CD14-positive monocyte (primary cell): Measurements from ENCODE around the gene NUP205. TPM values are rescaled to one million over a fixed set of nuclear protein-coding genes. Genes with fewer than 3 reads are reported as not detected.
A peak's percentile ranks its signal among the peaks of the same experiment; 100 is the strongest.

Source experiments
- DNase-seq, 3 donors: peaks; one replicate each; pipeline ENCODE4 v3.0.0-alpha.2; 2011 to 2022
- H2AFZ ChIP-seq: 2 replicates; pipeline ENCODE4 v1.6.0; 2012; ENCODE audit warnings: mild to moderate bottlenecking, low read depth, low read length, inconsistent platforms; ENCODE audit not compliant: insufficient read depth, poor library complexity, severe bottlenecking
- H3K27ac ChIP-seq, 2 donors: 1 replicate in 1 of 2; 2 replicates in 1 of 2; pipeline ENCODE4 v1.5.1; 2012 to 2013; ENCODE audit warnings: low read length in 2 of 2, control low read depth in 1 of 2, inconsistent platforms in 1 of 2, low read depth in 1 of 2, mild to moderate bottlenecking in 1 of 2
- H3K27me3 ChIP-seq, 2 donors: one replicate each; pipeline versions ENCODE4 v1.6.0 to v1.6.1; 2011 to 2013; ENCODE audit warnings: low read length in 2 of 2; ENCODE audit not compliant: control insufficient read depth in 2 of 2, insufficient read depth in 2 of 2
- H3K36me3 ChIP-seq, 2 donors: replicated peaks in 1 of 2; 1 replicate in 1 of 2; 2 replicates in 1 of 2; pipeline versions ENCODE4 v1.5.1 to v1.6.1; 2012 to 2013; ENCODE audit warnings: low read length in 2 of 2, control low read depth in 1 of 2, inconsistent platforms in 1 of 2, mild to moderate bottlenecking in 1 of 2; ENCODE audit not compliant: insufficient read depth in 2 of 2, control insufficient read depth in 1 of 2
- H3K4me1 ChIP-seq, 2 donors: 1 replicate in 1 of 2; 2 replicates in 1 of 2; pipeline versions ENCODE4 v1.5.1 to v1.6.1; 2012 to 2013; ENCODE audit warnings: low read length in 2 of 2, control low read depth in 1 of 2, inconsistent platforms in 1 of 2, mild to moderate bottlenecking in 1 of 2, moderate library complexity in 1 of 2; ENCODE audit not compliant: insufficient read depth in 2 of 2, control insufficient read depth in 1 of 2
- H3K4me2 ChIP-seq: replicated peaks from 2 replicates; pipeline ENCODE3; 2012; ENCODE audit warnings: low read length, moderate library complexity, mild to moderate bottlenecking; ENCODE audit not compliant: poor library complexity, severe bottlenecking; ENCODE audit errors: extremely low read depth
- H3K4me3 ChIP-seq, 3 experiments: fragments of 200-600 bp in 1 of 3; sonication (generic) in 1 of 3; replicated peaks in 1 of 3; 1 replicate in 2 of 3; 2 replicates in 1 of 3; pipeline ENCODE4 v1.5.1; 2011 to 2013; ENCODE audit warnings: low read length in 3 of 3, mild to moderate bottlenecking in 3 of 3, control low read depth in 2 of 3, low read depth in 2 of 3, inconsistent platforms in 1 of 3, moderate library complexity in 1 of 3
- H3K79me2 ChIP-seq: 2 replicates; pipeline ENCODE4 v1.6.0; 2012; ENCODE audit warnings: mild to moderate bottlenecking, control low read depth, inconsistent platforms, low read length, moderate library complexity; ENCODE audit not compliant: insufficient read depth
- H3K9ac ChIP-seq: 2 replicates; pipeline ENCODE4 v1.6.0; 2017; ENCODE audit warnings: low read length, mild to moderate bottlenecking; ENCODE audit not compliant: insufficient read depth, poor library complexity, severe bottlenecking
- H3K9me3 ChIP-seq, 2 donors: replicated peaks in 1 of 2; 1 replicate in 1 of 2; 2 replicates in 1 of 2; pipeline versions ENCODE4 v1.5.1 to v1.6.1; 2012 to 2013; ENCODE audit warnings: low read length in 2 of 2, control low read depth in 1 of 2; ENCODE audit not compliant: control insufficient read depth in 1 of 2, insufficient read depth in 1 of 2
- H4K20me1 ChIP-seq: 2 replicates; pipeline ENCODE4 v1.6.0; 2012; ENCODE audit warnings: mild to moderate bottlenecking, low read length, control low read depth, moderate library complexity; ENCODE audit not compliant: insufficient read depth
- H3K27ac Mint-ChIP-seq, 7 donors: one replicate each; pipeline ENCODE4 v1.8.0; 2020; ENCODE audit warnings: mild to moderate bottlenecking in 7 of 7, mixed read lengths in 7 of 7, moderate library complexity in 6 of 7, inconsistent platforms in 2 of 7
- H3K27me3 Mint-ChIP-seq, 3 donors: one replicate each; pipeline ENCODE4 v1.8.0; 2021 to 2022; ENCODE audit warnings: low read depth in 3 of 3, mild to moderate bottlenecking in 3 of 3, mixed read lengths in 3 of 3, moderate library complexity in 3 of 3, inconsistent platforms in 1 of 3
- H3K36me3 Mint-ChIP-seq, 2 donors: one replicate each; pipeline ENCODE4 v1.8.0; 2020; ENCODE audit warnings: mixed read lengths in 2 of 2, inconsistent platforms in 1 of 2, mild to moderate bottlenecking in 1 of 2
- H3K4me1 Mint-ChIP-seq: one replicate; pipeline ENCODE4 v1.8.0; 2020; ENCODE audit warnings: mild to moderate bottlenecking, mixed read lengths
- H3K4me3 Mint-ChIP-seq, 2 donors: one replicate each; pipeline ENCODE4 v1.8.0; 2020; ENCODE audit warnings: mild to moderate bottlenecking in 2 of 2, mixed read lengths in 2 of 2, moderate library complexity in 1 of 2
- H3K9me3 Mint-ChIP-seq, 7 donors: one replicate each; pipeline ENCODE4 v1.8.0; 2020 to 2022; ENCODE audit warnings: mixed read lengths in 7 of 7, mild to moderate bottlenecking in 6 of 7, moderate library complexity in 6 of 7, inconsistent platforms in 2 of 7
- CTCF ChIP-seq: fragments of 200-600 bp; IDR thresholded peaks from one replicate; pipeline ENCODE4 v1.8.0; 2022; ENCODE audit warnings: antibody characterized with exemption, mild to moderate bottlenecking
- WGBS: methylation state at CpG from one replicate; pipeline ENCODE4 v1.1.5; 2013; ENCODE audit warnings: missing lambda C conversion rate; ENCODE audit not compliant: insufficient coverage; 5-methylcytosine and 5-hydroxymethylcytosine counted together
- intact Hi-C, 2 donors: fragments of 100-400 bp; cut with micrococcal nuclease; formaldehyde crosslinking; loops; one replicate each; pipeline versions ENCODE4 v1.15.0 to v1.15.1; 2023
- polyA plus RNA-seq, 3 donors: library from polyadenylated mRNA; depleted of rRNA in 1 of 3; unstranded in 2 of 3; stranded (reverse) in 1 of 3; fragments of 300-500 nt in 2 of 3; fragments of >200 nt in 1 of 3; fragmentation: Illumina TruSeq in 2 of 3; gene quantifications; 1 replicate in 2 of 3; 2 replicates in 1 of 3; pipeline ENCODE4 v1.2.3, GENCODE V29; 2012 to 2021

The NUP205 gene
- polyA plus RNA-seq, 3 donors: 10.9 to 15.2 (median 13.7) TPM

DNA sequence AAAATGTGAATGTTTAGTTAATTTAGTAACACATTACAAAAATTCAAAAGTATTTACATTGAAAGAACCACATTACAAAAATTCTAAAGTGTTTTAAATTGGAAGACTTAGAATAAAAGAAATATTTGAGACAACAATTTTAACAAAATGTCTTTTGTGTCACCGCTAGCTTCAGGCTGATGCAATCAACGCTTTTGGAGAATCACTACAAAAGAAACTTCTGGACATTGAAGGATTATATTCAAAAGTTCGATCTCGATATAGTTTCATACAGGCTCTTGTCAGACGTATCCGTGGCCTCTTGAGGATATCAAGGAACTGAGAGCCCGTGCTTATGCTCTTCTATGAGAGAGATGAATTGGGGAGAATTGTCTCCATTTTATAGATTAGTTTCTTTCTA, 90.5 kb downstream of the NUP205 start:
- Mint-ChIP-seq H3K27ac (no peak overlapping the region), H3K4me1 (peaks cover 4% of the 10 kb centered on the region), H3K36me3 (peaks cover 54 to 56% of the 10 kb centered on the region in 2 donors), H3K27me3 (no peaks in the 10 kb centered on the region), H3K4me3 (no peak overlapping the region), H3K9me3 (no peaks in the 10 kb centered on the region)
- H3K27me3 ChIP-seq: no peaks in the 10 kb centered on the region
- H2AFZ ChIP-seq: no peak overlapping the region
- no peak for DNase-seq
- TF ChIP-seq CTCF: no peak
- no peaks in the 10 kb centered on the region for H4K20me1 ChIP-seq
- H3K4me1 ChIP-seq: no peaks in the 10 kb centered on the region
- 85% methylated on average over 4 of the region's 7 CpGs for WGBS
- no peak overlapping the region for H3K27ac ChIP-seq
- no peak overlapping the region for H3K4me2 ChIP-seq
- H3K36me3 ChIP-seq: peaks cover 40 to 74% of the 10 kb centered on the region in 2 donors
- no peaks in the 10 kb centered on the region for H3K9me3 ChIP-seq
- H3K9ac ChIP-seq: no peak overlapping the region
- intact Hi-C loops: loop anchor here (5.0 to 10.0 kb wide), 2 partner anchors 363 to 366 kb away; no protein-coding TSS in a partner anchor
- H3K4me3 ChIP-seq: no peak overlapping the region
- no peaks in the 10 kb centered on the region for H3K79me2 ChIP-seq

- Histone ChIP-seq H3K27ac (no peak overlapping the region), H3K4me3 (no peak overlapping the region), H3K79me2 (no peaks in the 10 kb centered on the region), H3K4me2 (no peak overlapping the region), H3K27me3 (no peaks in the 10 kb centered on the region), H2AFZ (no peak overlapping the region), H3K36me3 (peaks cover 28 to 46% of the 10 kb centered on the region in 2 donors), H3K9ac (no peak overlapping the region), H4K20me1 (no peaks in the 10 kb centered on the region), H3K9me3 (no peaks in the 10 kb centered on the region), H3K4me1 (no peaks in the 10 kb centered on the region)
- peaks cover 4% of the 10 kb centered on the region for H3K4me1 Mint-ChIP-seq
- peak in 1 of 3 donors; percentile 11 for DNase-seq
- peak overlapping the region in 5 of 7 donors; percentile 38 to 80 (median 74) for H3K27ac Mint-ChIP-seq
- no peak overlapping the region for H3K4me3 Mint-ChIP-seq
- H3K36me3 Mint-ChIP-seq: peaks cover 33 to 35% of the 10 kb centered on the region in 2 donors
- H3K9me3 Mint-ChIP-seq: no peaks in the 10 kb centered on the region
- intact Hi-C loops: no loop called here
- TF ChIP-seq CTCF: no peak
- no peaks in the 10 kb centered on the region for H3K27me3 Mint-ChIP-seq
- 75% methylated on average over 8 of the region's 15 CpGs for WGBS
These were observed 93.3 kb downstream of the NUP205 start for GRCh38 chr7:135650831-135651573.
